ENCODE results near the gene AKR1C2. TPM values are rescaled to one million over a fixed set of nuclear protein-coding genes. Genes with fewer than 3 reads are reported as not detected.

Gene AKR1C2
- polyA plus RNA-seq, 4 donors = 5.4 to 97.3 (median 27.8) TPM

DNA sequence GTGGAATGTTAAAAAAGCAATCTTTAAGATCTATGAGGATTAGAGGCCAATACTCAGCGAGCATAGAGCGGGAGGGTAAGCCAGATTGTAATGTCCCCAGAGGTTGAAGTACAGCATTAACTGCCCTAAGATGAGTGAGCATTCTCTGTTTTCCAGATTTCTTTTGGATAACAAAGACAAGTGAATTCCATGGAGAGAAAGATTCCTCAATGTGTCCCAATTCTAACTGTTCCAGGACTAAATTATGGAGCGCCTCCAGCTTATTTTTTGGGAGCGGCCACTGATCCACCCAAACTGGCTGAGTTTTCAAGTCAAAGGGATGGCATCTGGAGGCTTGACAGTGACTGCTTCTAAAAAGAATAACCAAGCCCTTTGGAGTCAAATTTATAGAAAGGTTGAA is 39.3 kb upstream of the AKR1C2 start:
- Histone ChIP-seq H3K27ac (ENCODE audit: low read depth in 1 of 3, low read length in 2 of 3) (no peak overlapping the region), H3K4me1 (ENCODE audit: control insufficient read depth in 3 of 3, insufficient read depth in 2 of 3, low read depth in 1 of 3, low read length in 2 of 3) (peaks cover 0 to 3% (median 2%) of the 10 kb centered on the region in 3 donors), H3K36me3 (ENCODE audit: control insufficient read depth in 3 of 3, insufficient read depth in 2 of 3, low read depth in 1 of 3, low read length in 3 of 3) (no peaks in the 10 kb centered on the region), H3K27me3 (ENCODE audit: control insufficient read depth in 3 of 3, insufficient read depth in 3 of 3, low read length in 3 of 3) (no peaks in the 10 kb centered on the region), H3K4me3 (ENCODE audit: low read depth in 1 of 3, low read length in 3 of 3) (no peak overlapping the region), H3K9me3 (ENCODE audit: control insufficient read depth in 2 of 2, insufficient read depth in 1 of 2, low read depth in 1 of 2, low read length in 1 of 2) (peaks cover 0 to 15% of the 10 kb centered on the region in 2 donors)
- WGBS, 3 donors = 61 to 78% (median 68%) methylated on average over 4 of the region's 4 CpGs
- DNase-seq (no peak), FAIRE-seq (no peak)

- DNase-seq (peak in 1 of 2 donors; percentile 42), FAIRE-seq (no peak)
- no peaks in the 10 kb centered on the region for H3K27me3 ChIP-seq (ENCODE audit: control insufficient read depth in 3 of 3, insufficient read depth in 3 of 3, low read length in 3 of 3)
- peaks cover 0 to 15% of the 10 kb centered on the region in 2 donors for H3K9me3 ChIP-seq (ENCODE audit: control insufficient read depth in 2 of 2, insufficient read depth in 1 of 2, low read depth in 1 of 2, low read length in 1 of 2)
- H3K27ac ChIP-seq (ENCODE audit: low read depth in 1 of 3, low read length in 2 of 3) = no peak overlapping the region
- 27 to 54% (median 36%) methylated on average over 9 of the region's 9 CpGs for WGBS, 3 donors
- H3K36me3 ChIP-seq (ENCODE audit: control insufficient read depth in 3 of 3, insufficient read depth in 2 of 3, low read depth in 1 of 3, low read length in 3 of 3) = no peaks in the 10 kb centered on the region
- no peak overlapping the region for H3K4me3 ChIP-seq (ENCODE audit: low read depth in 1 of 3, low read length in 3 of 3)
- peaks cover 0 to 3% (median 0%) of the 10 kb centered on the region in 3 donors for H3K4me1 ChIP-seq (ENCODE audit: control insufficient read depth in 3 of 3, insufficient read depth in 2 of 3, low read depth in 1 of 3, low read length in 2 of 3)
These were observed 37.9 kb upstream of the AKR1C2 start for GRCh38 chr10:5041471-5042023.

DNA sequence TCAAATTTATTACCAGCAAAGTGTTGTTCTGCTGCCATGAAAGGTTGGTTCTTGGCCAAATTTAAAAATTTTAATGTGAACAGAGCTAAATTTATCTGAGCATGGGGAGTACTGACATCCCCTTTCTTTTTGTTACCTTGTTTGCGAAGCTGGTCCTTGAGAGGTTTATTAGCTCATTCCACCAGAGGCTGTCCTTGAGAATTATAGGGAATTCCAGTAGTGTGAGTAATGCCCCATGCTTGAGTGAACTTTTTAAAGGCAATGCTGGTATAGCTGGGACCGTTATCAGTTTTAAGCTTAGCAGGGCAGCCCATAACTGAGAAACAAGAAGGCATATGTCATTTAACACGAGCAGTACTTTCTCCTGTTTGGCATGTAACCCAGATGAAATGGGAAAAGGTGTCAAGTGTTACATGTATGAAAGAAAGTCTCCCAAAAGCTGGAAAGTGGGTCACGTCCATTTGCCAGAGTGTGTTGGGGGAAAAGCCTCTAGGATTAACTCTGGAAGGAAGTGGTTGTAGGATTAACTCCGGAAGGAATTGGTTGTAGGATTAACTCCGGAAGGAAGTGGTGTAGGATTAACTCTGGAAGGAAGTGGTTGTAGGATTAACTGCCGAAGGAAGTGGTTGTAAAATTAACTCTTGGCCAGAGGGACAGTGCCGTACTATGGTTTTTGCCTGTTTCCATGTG is 37.3 kb upstream of the AKR1C2 start:
- H3K4me3 ChIP-seq (ENCODE audit: low read depth in 1 of 3, low read length in 3 of 3) = no peak overlapping the region
- H3K27me3 ChIP-seq (ENCODE audit: control insufficient read depth in 3 of 3, insufficient read depth in 3 of 3, low read length in 3 of 3) = no peaks in the 10 kb centered on the region
- 68 to 73% (median 72%) methylated on average over 8 of the region's 8 CpGs for WGBS, 3 donors
- peaks cover 0 to 15% of the 10 kb centered on the region in 2 donors for H3K9me3 ChIP-seq (ENCODE audit: control insufficient read depth in 2 of 2, insufficient read depth in 1 of 2, low read depth in 1 of 2, low read length in 1 of 2)
- FAIRE-seq = no peak
- H3K27ac ChIP-seq (ENCODE audit: low read depth in 1 of 3, low read length in 2 of 3) = no peak overlapping the region
- peaks cover 0 to 3% (median 3%) of the 10 kb centered on the region in 3 donors for H3K4me1 ChIP-seq (ENCODE audit: control insufficient read depth in 3 of 3, insufficient read depth in 2 of 3, low read depth in 1 of 3, low read length in 2 of 3)
- H3K36me3 ChIP-seq (ENCODE audit: control insufficient read depth in 3 of 3, insufficient read depth in 2 of 3, low read depth in 1 of 3, low read length in 3 of 3) = no peaks in the 10 kb centered on the region
- no peak for DNase-seq

- Histone ChIP-seq H3K27me3 (ENCODE audit: control insufficient read depth in 3 of 3, insufficient read depth in 3 of 3, low read length in 3 of 3) (no peaks in the 10 kb centered on the region), H3K27ac (ENCODE audit: low read depth in 1 of 3, low read length in 2 of 3) (no peak overlapping the region), H3K9me3 (ENCODE audit: control insufficient read depth in 2 of 2, insufficient read depth in 1 of 2, low read depth in 1 of 2, low read length in 1 of 2) (peaks cover 0 to 16% of the 10 kb centered on the region in 2 donors), H3K4me1 (ENCODE audit: control insufficient read depth in 3 of 3, insufficient read depth in 2 of 3, low read depth in 1 of 3, low read length in 2 of 3) (peaks cover 0 to 3% (median 3%) of the 10 kb centered on the region in 3 donors), H3K36me3 (ENCODE audit: control insufficient read depth in 3 of 3, insufficient read depth in 2 of 3, low read depth in 1 of 3, low read length in 3 of 3) (no peaks in the 10 kb centered on the region), H3K4me3 (ENCODE audit: low read depth in 1 of 3, low read length in 3 of 3) (no peak overlapping the region)
- FAIRE-seq = no peak
- WGBS, 3 donors = 82 to 89% (median 87%) methylated on average over 10 of the region's 10 CpGs
- DNase-seq = no peak
These were observed 36.5 kb upstream of the AKR1C2 start for GRCh38 chr10:5040010-5040673.

GRCh38 chr10:5038733-5039132 is 35.1 kb upstream of the AKR1C2 start:
- Histone ChIP-seq H3K27me3 (ENCODE audit: control insufficient read depth in 3 of 3, insufficient read depth in 3 of 3, low read length in 3 of 3) (no peaks in the 10 kb centered on the region), H3K4me1 (ENCODE audit: control insufficient read depth in 3 of 3, insufficient read depth in 2 of 3, low read depth in 1 of 3, low read length in 2 of 3) (peaks cover 0 to 3% (median 3%) of the 10 kb centered on the region in 3 donors), H3K9me3 (ENCODE audit: control insufficient read depth in 2 of 2, insufficient read depth in 1 of 2, low read depth in 1 of 2, low read length in 1 of 2) (peaks cover 0 to 20% of the 10 kb centered on the region in 2 donors), H3K27ac (ENCODE audit: low read depth in 1 of 3, low read length in 2 of 3) (no peak overlapping the region), H3K36me3 (ENCODE audit: control insufficient read depth in 3 of 3, insufficient read depth in 2 of 3, low read depth in 1 of 3, low read length in 3 of 3) (no peaks in the 10 kb centered on the region), H3K4me3 (ENCODE audit: low read depth in 1 of 3, low read length in 3 of 3) (no peak overlapping the region)
- DNase-seq = no peak
- no peak for FAIRE-seq

DNA sequence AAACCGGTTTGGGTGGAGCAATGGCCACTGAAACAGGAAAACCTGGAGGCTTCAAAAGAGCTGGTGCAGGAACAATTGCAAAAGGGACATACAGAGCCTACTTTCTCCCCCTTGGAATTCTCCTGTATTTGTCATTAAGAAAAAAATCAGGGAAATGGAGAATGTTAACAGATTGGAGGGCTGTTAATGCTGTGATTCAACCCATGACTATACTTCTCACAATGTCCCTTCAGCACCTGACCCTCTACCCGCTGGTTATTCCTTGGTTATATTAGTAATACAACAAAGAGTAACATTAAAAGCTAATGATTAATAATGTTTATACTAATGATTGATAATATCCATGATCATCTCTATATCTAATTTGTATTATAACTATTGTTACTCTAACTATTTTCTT is 34.4 kb upstream of the AKR1C2 start:
- Histone ChIP-seq H3K36me3 (ENCODE audit: control insufficient read depth in 3 of 3, insufficient read depth in 2 of 3, low read depth in 1 of 3, low read length in 3 of 3) (no peaks in the 10 kb centered on the region), H3K4me3 (ENCODE audit: low read depth in 1 of 3, low read length in 3 of 3) (no peak overlapping the region), H3K9me3 (ENCODE audit: control insufficient read depth in 2 of 2, insufficient read depth in 1 of 2, low read depth in 1 of 2, low read length in 1 of 2) (peaks cover 0 to 25% of the 10 kb centered on the region in 2 donors), H3K27me3 (ENCODE audit: control insufficient read depth in 3 of 3, insufficient read depth in 3 of 3, low read length in 3 of 3) (no peaks in the 10 kb centered on the region), H3K27ac (ENCODE audit: low read depth in 1 of 3, low read length in 2 of 3) (no peak overlapping the region), H3K4me1 (ENCODE audit: control insufficient read depth in 3 of 3, insufficient read depth in 2 of 3, low read depth in 1 of 3, low read length in 2 of 3) (peaks cover 0 to 3% (median 0%) of the 10 kb centered on the region in 3 donors)
- peak in 1 of 2 donors; percentile 73 for DNase-seq
- 15 to 68% (median 47%) methylated on average over 2 of the region's 2 CpGs for WGBS, 3 donors
- FAIRE-seq = no peak

GRCh38 chr10:5036511-5036910 is 32.9 kb upstream of the AKR1C2 start:
- H3K4me3 ChIP-seq (ENCODE audit: low read depth in 1 of 3, low read length in 3 of 3) = no peak overlapping the region
- H3K27ac ChIP-seq (ENCODE audit: low read depth in 1 of 3, low read length in 2 of 3) = no peak overlapping the region
- no peaks in the 10 kb centered on the region for H3K27me3 ChIP-seq (ENCODE audit: control insufficient read depth in 3 of 3, insufficient read depth in 3 of 3, low read length in 3 of 3)
- FAIRE-seq (no peak), DNase-seq (peak in 1 of 2 donors; percentile 58)
- no peaks in the 10 kb centered on the region for H3K36me3 ChIP-seq (ENCODE audit: control insufficient read depth in 3 of 3, insufficient read depth in 2 of 3, low read depth in 1 of 3, low read length in 3 of 3)
- peaks cover 0 to 3% (median 0%) of the 10 kb centered on the region in 3 donors for H3K4me1 ChIP-seq (ENCODE audit: control insufficient read depth in 3 of 3, insufficient read depth in 2 of 3, low read depth in 1 of 3, low read length in 2 of 3)
- H3K9me3 ChIP-seq (ENCODE audit: control insufficient read depth in 2 of 2, insufficient read depth in 1 of 2, low read depth in 1 of 2, low read length in 1 of 2) = peaks cover 0 to 33% of the 10 kb centered on the region in 2 donors
- WGBS, 3 donors = 7 to 40% (median 22%) methylated on average over 2 of the region's 2 CpGs

DNA sequence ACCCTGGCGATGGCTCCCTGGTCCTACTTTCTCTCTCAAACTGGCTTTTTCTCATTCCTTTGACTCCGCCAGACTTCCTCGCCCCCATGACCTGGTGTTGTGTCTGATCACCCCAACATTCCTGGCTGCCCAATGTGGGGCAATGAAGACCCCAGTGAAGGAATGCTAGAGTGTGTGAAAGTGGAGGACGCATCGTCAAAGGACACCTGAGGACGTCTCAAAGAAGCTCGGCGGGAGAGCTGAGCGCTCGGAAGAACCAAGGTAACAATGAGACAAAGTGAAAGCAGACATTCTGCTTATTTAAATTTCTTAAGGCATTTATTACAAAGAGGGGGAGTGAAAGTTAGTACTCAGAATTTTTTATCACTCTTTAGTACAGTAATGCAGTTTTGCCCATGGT is 31.7 kb upstream of the AKR1C2 start:
- DNase-seq (no peak), FAIRE-seq (no peak)
- H3K9me3 ChIP-seq (ENCODE audit: control insufficient read depth in 2 of 2, insufficient read depth in 1 of 2, low read depth in 1 of 2, low read length in 1 of 2) = peaks cover 0 to 34% of the 10 kb centered on the region in 2 donors
- no peaks in the 10 kb centered on the region for H3K36me3 ChIP-seq (ENCODE audit: control insufficient read depth in 3 of 3, insufficient read depth in 2 of 3, low read depth in 1 of 3, low read length in 3 of 3)
- H3K27ac ChIP-seq (ENCODE audit: low read depth in 1 of 3, low read length in 2 of 3) = no peak overlapping the region
- no peak overlapping the region for H3K4me3 ChIP-seq (ENCODE audit: low read depth in 1 of 3, low read length in 3 of 3)
- no peaks in the 10 kb centered on the region for H3K27me3 ChIP-seq (ENCODE audit: control insufficient read depth in 3 of 3, insufficient read depth in 3 of 3, low read length in 3 of 3)
- WGBS, 3 donors = 93 to 96% (median 94%) methylated on average over 10 of the region's 10 CpGs
- H3K4me1 ChIP-seq (ENCODE audit: control insufficient read depth in 3 of 3, insufficient read depth in 2 of 3, low read depth in 1 of 3, low read length in 2 of 3) = peaks cover 0 to 3% (median 0%) of the 10 kb centered on the region in 3 donors

All from small intestine (tissue), 7 donors.